NK-92 (cell line): ENCODE measurements around the gene LIFR.

ENCODE experiments used
- DNase-seq: peaks from one replicate; lab custom pipeline; 2025; ENCODE audit not compliant: unreplicated experiment; lab: John Stamatoyannopoulos, UW

LIFR gene

DNA sequence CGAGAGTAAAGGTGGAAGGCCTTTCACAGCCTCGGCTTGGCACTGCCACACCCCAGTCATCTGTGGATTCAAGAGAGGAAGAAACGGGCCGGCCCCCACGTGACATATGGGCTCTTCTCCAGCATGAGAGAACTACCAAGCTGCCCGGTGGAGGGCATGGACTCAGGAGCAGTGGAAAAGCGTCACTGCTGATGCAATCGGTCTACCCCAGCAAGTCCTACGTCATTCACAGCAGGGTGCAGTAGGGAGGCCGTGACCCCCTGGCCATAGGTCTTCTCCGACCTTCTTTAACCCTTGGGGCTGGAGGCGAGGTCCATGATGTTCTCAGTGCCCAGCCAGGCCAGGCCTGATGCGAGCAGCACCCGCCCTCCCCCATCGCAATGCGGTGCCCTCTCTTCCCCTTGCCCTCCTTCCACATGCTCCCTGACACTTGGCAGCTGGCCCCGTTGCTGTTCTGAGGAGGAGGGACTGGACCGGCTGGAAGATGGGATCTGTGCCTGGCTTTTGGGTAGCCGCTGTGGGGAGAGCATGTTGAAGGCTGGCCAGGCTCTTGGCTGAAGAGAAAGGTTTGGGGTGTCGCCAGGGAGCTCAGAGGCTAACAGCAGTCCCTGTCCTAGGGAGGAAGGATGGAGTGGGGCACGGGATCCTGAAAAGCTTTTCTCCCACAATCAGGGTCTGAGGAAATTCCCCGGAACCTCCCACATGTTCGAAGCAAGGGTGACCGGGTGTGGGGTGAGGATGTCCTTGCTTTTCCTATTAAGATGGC is 89.8 kb downstream of the LIFR start:
- no peak for DNase-seq

DNA sequence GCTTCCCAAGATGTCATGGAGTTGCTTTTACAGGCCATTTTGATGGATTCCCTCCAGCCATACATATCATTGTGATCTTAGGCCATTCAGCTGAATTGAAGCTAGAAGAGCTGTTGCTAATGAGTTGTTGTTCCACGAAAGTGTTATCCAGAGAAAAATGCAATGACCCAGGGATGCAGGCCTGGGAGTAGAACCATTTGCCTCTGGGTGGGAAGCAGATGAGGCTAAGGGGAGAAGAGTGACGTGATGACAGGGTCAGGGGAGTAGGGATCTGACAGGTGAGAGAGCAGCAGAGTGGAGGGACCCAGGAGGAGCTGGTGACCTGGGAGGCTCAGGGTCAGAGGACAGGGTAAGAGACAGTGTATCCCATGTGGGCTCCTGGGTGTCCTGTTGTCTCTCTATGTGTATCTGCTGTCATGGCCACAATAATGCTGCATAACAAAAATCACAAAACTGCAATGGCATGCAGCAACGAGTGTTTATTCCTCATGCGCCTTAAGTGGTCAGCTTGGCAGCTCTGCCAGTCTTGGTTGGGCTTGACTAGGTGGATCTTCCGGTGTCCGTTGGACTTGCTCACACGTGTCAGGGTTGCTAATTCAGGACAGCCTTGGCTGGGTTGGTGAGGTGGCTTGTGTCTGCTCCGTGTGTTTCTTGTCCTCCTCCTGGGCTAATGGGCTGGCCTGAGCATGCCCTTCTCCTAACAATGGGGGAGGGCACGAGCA is 90.6 kb downstream of the LIFR start:
- no peak for DNase-seq

DNA sequence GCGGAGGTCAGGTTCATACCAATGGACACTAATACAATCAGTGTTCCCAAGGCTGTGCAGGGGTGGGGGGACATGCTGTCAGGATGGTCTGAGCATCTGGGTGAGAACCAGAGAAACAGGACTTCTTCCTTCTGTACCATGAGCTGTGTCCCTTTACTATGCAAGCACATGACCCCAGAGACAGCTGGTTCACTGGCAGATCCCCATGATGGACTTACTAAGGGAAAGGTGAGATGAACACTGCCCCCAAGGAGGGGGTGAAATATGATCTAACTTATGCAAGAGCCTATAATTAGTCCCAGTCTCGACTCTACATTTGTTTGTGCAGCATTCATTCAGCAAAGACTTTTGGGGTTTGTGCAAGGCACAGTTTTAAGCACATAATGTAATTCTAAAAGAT is 91.4 kb downstream of the LIFR start:
- DNase-seq = no peak

DNA sequence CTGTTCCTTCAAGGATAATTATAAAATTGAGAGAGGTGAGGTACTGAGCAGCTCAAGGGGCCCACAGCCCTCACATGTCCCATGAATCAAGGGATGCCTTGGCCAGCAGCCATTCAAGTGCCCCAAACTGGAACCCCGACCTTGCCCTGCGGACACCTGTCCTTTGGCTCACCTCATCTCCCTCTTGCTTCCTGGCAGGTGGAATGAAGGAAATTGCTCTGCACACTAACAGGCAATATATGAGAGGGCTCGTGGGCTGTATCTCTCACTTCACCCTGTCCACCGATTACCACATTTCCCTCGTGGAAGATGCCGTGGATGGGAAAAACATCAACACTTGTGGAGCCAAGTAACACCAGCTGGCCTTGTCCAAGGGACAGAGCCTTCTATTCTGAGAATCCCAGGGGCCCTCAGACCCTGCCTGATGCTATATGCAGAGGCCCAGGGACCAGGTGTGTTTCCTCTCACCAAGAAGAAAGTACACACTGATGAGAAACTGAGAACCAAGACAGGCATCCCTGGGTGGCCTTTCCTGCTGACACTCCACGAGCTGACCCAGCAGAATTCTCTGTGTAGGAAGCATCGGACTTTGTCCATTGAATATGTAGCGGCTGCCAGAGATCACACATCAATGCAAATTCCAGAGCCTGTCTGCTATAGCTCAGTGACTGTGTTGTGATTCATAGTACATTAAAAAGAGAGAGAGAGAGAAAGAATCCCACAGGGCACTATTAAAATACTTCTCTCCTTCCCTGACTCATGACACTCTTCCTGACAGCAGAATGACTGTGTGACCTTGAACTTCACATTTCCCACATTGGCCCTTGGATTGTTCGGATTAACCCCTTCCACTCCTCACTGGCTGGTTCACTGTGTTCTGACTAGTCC is 92.6 kb downstream of the LIFR start:
- DNase-seq = no peak

GRCh38 chr5:38462976-38463633 is 93.3 kb downstream of the LIFR start:
- DNase-seq = no peak

DNA sequence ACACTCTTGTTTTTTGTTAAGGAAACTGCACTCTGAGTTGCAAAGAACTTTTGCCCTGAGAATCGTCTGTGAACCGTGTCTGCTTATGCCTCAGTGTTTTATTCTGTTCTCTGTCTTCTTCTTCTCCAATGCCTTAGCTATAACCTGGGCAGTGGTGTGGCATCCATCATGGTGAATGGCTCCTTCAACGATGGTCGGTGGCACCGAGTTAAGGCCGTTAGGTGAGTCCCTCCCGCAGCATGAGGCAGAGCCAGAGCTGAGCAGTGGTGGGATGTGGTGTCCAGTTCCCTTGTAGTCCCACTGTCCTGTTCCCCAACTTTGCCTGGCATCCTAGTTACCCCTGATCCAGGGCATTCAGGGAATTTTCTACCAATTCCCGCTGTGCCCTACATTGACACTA is 98.3 kb downstream of the LIFR start:
- DNase-seq = no peak

GRCh38 chr5:38456657-38457399 is 99.6 kb downstream of the LIFR start:
- DNase-seq = no peak

DNA sequence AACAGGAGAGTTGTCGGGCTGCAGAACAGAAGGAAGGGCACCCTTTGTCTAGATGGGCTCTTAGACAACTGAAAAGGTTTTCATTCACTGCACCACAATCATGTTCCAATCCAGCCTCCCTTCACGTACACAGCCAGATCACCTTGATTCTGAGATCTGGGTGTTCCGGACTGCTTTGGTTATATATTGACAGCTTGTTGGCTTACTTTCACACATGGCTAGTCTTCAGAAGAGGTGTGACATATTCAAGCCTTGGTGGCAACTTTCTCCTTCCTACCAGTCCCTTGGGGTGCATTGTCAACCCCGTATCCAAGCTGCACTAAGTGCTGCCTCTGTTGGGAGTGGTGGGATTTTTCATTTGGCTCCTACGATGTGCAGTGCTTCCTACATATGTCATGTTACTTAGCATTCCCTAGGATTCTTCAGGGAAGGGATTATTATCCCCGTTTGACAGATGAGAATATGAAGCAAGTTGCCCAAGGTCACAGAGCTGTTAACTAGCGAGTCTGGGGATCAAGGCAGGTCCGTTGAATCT is 100.6 kb downstream of the LIFR start:
- no peak for DNase-seq

- no peak for DNase-seq
These were observed 102.5 kb downstream of the LIFR start for GRCh38 chr5:38453921-38454320.

GRCh38 chr5:38453506-38453905 is 102.9 kb downstream of the LIFR start:
- no peak for DNase-seq

DNA sequence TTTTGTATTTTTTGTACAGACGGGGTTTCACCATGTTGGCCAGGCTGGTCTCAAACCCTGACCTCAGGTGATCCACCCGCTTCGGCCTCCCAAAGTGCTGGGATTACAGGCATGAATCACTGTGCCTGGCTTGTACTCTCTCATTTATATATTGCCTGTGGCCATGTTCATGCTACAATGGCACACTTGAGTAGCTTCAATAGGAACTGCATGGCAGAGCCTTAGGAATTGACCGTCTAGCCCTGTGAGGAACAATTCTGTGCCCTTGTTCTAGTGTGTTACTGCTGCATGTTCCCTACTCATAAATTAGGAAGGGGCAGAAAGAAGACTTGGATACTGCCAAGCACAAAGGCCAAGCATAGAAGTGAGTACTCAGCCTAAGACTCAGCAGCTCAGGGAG is 104.2 kb downstream of the LIFR start:
- no peak for DNase-seq

DNA sequence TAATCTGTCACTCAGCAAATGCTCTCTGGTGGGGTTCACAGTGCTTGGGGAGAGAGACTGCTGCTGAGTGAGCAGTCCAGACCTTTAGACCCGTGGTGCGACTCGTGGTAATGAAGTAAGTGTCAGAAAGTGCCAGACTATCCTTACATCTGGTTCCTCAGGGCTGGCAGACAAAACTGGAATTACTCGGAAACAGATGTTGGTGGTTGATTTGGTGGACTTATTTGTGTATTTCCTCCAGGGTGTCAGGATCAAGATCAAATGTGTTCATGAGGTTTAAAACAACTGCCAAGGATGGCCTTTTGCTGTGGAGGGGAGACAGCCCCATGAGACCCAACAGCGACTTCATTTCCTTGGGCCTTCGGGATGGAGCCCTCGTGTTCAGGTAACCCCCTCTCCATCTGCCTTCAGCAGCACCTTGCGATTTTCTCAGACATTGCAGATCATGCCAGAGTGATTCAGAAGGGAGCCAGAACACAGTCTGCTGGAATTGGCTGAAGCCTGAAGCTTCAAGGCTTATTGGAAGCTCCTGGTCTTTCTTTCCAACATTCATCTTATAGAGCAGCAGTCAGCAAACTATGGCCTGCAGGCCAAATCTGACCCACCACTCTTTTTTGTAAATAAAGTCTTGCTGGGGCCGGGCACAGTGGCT is 105.2 kb downstream of the LIFR start:
- no peak for DNase-seq

DNA sequence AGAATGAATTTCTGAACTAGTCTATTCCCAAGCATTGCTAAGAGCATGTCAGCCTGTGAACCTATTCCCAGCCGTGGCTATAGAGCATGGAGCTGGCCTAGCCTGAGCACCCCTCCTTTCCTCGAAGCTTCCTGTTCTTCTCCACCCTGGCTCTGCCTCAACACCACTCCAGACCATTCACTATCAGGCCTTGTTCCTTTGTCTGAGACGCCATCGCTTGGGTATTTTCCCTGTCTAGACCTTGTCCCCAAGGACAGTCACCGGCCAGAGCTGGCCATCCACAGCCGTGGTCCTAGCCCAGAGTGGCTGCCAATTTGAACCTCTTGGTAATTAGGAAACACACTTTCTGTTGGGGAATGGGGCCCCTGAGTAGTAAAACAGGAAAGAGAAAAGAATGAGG is 105.8 kb downstream of the LIFR start:
- no peak for DNase-seq

DNA sequence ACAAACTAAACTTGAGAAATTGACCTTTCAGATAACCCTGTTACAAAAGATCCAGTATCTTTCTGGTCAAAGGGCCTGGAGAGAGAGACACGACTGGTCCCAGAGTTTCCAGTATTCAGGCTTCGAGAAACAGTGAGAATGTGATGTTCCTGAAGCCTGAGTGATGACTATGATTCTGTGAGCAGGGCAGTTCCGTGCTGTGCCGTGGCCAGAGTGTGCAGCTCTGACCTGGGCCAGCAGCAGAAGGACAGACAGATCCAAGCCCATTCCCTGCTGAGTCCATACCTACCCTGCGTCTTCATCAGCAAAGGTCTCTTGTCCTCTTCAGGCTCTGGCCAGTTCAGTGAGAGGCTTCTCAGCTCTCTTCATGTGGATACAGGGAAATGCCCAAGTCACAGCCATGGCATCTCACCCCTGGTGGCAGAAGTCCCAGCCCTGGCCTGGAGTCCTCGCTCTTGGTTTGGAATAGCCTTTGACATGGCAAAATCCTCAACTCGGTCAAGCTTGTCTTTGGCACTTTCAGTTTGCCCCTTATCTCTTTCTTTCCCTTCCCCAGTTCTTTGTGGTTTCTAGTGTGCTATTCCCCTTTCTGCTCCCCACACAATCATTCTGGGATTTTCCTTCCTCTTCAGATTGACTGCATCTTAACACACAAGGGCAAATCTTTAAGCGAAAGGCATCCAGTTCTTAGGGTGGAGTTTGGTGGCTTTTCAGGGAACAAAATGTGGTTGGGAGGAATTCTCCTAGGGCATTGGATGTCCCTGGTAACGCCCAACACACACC is 107.7 kb downstream of the LIFR start:
- no peak for DNase-seq

DNA sequence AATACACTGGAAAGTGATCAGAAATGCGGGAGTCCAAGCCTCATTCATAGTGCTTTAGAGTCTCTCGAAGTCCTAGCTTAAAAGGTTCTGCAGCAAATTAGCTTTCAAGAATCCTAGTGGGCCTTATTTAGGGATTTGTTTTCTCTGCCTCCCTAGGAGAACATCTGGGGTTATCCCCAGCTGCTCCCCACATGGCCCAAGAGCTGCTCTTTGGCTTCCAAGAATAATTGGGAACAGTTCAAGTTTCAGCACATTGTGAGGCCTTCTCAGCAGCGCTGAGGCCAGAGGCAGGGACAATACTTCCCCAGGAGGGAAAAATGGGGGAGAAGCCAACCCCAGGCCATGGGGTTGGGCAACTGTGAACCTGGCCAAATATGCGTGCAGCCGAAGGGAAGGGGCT is 108.7 kb downstream of the LIFR start:
- no peak for DNase-seq

DNA sequence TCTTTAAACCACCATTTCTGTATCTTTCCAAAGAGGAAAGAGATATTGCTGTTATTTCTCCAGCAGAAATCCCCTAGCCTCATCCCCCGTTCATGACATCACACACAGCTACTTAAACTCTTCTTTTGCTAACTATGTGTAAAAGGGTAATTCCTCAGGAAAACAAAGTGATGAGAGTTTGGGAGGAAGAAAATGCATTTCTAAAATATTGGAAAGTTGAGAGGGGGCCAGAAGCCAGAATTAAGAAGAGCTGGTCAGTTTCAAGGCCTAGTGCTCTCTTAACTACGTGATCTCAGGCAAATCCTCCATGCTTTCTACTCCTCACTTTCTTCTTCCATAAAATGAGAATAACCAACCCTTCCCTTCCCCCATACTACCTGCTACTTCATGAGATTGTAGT is 109.4 kb downstream of the LIFR start:
- DNase-seq = no peak

- DNase-seq = no peak
These were observed 110.4 kb downstream of the LIFR start for GRCh38 chr5:38446029-38446522.

DNA sequence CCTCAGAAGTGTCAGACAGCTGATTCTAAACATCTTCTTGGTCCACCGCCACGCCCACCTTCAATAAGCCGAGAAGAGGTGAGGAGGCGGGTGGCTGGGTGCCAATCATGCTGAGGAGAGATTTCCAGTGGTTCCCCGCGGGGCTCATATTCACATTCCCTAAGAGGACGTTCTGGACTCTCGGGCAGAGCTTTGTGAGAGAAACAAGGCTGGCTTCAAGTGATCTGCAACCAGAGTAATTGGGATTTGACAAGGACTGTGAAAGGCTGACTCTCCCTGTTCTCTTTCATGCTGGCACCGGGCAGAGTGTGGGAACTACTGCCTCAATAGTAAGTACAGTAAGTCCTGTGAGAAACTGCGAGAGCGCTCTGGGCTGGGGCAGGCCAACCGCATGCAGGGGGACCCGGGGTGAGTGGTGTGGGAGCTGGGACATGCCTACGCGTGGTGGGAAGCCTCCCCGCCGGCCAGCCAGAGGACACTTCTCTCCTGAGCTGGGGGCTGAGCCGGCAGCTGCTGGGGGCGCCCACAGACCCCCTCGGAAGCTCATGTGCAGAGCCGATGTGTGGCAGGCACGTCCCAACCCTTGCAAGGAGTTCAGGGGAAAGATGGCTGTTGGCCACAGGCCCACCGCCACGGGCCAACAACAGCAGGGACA is 110.9 kb downstream of the LIFR start:
- no peak for DNase-seq
